SK-N-SH (cell line): ENCODE measurements around the gene RIOK3. TPM values are rescaled to one million over a fixed set of nuclear protein-coding genes. Genes with fewer than 3 reads are reported as not detected.

Experiments
- CTCF ChIA-PET: fragments of 300-600, 350-600 bp; formaldehyde crosslinking; extraction: SDS; loops from one replicate; lab custom pipeline; 2021; lab: Yijun Ruan, JAX
- POLR2A ChIA-PET: fragments of 350-600 bp; sonication (Branson Sonifier 250); formaldehyde crosslinking; extraction: SDS; loops from one replicate; lab custom pipeline; 2020; ENCODE audit warnings: antibody characterized with exemption, inconsistent platforms; lab: Yijun Ruan, JAX
- DNase-seq: peaks from one replicate; pipeline ENCODE4 v3.0.0; 2012
- H2AFZ ChIP-seq: fragments of 200-600 bp; sonication (generic); 2 replicates; pipeline ENCODE4 v1.8.1; 2016; ENCODE audit warnings: antibody characterized with exemption, mild to moderate bottlenecking, low read depth
- H3F3A ChIP-seq: fragments of 200-600 bp; sonication (generic); replicated peaks from 2 replicates; pipeline ENCODE3; 2016; ENCODE audit warnings: antibody characterized with exemption, mild to moderate bottlenecking; ENCODE audit not compliant: insufficient read depth
- H3K27ac ChIP-seq, 2 experiments: fragments of 200-500 bp in 1 of 2; fragments of 200-600 bp in 1 of 2; sonication (Bioruptor generic) in 1 of 2; sonication (generic), shearing (Covaris generic) in 1 of 2; 2 replicates each; pipeline versions ENCODE4 v1.5.1 to v1.6.1; 2014 to 2016; ENCODE audit warnings: low read depth in 2 of 2, inconsistent platforms in 1 of 2, low read length in 1 of 2, mild to moderate bottlenecking in 1 of 2, mixed read lengths in 1 of 2
- H3K27me3 ChIP-seq: fragments of 200-600 bp; sonication (generic), shearing (Covaris generic); 2 replicates; pipeline ENCODE4 v1.6.1; 2016; ENCODE audit warnings: mixed run types; ENCODE audit not compliant: insufficient read depth
- H3K36me3 ChIP-seq, 2 experiments: fragments of 200-500 bp in 1 of 2; fragments of 200-600 bp in 1 of 2; sonication (Bioruptor generic) in 1 of 2; sonication (generic) in 1 of 2; replicated peaks in 1 of 2; 2 replicates each; pipeline versions ENCODE3 to v1.5.1; 2014 to 2016; ENCODE audit warnings: low read length in 1 of 2, mild to moderate bottlenecking in 1 of 2; ENCODE audit not compliant: insufficient read depth in 2 of 2, control insufficient read depth in 1 of 2
- H3K4me1 ChIP-seq, 2 experiments: fragments of 200-500 bp in 1 of 2; fragments of 200-600 bp in 1 of 2; sonication (Bioruptor generic) in 1 of 2; sonication (generic), shearing (Covaris generic) in 1 of 2; 2 replicates each; pipeline versions ENCODE4 v1.5.1 to v1.6.1; 2014 to 2016; ENCODE audit warnings: low read depth in 1 of 2, low read length in 1 of 2, mixed run types in 1 of 2; ENCODE audit not compliant: insufficient read depth in 2 of 2, control insufficient read depth in 1 of 2
- H3K4me2 ChIP-seq: fragments of 200-600 bp; sonication (generic), shearing (Covaris generic); 2 replicates; pipeline ENCODE4 v1.6.1; 2017; ENCODE audit warnings: mixed run types
- H3K4me3 ChIP-seq, 2 experiments: fragments of 200-500 bp in 1 of 2; fragments of 200-600 bp in 1 of 2; sonication (Bioruptor generic) in 1 of 2; sonication (generic), shearing (Covaris generic) in 1 of 2; 2 replicates each; pipeline versions ENCODE4 v1.5.1 to v1.8.1; 2014 to 2016; ENCODE audit warnings: low read depth in 2 of 2, inconsistent platforms in 1 of 2, low read length in 1 of 2, mild to moderate bottlenecking in 1 of 2, mixed read lengths in 1 of 2, moderate library complexity in 1 of 2
- H3K79me2 ChIP-seq: fragments of 200-600 bp; sonication (generic); 2 replicates; pipeline ENCODE4 v1.8.1; 2017; ENCODE audit warnings: mild to moderate bottlenecking; ENCODE audit not compliant: insufficient read depth
- H3K9ac ChIP-seq: fragments of 200-600 bp; sonication (generic); 2 replicates; pipeline ENCODE4 v1.6.1; 2017; ENCODE audit warnings: mixed run types
- H3K9me2 ChIP-seq: fragments of 200-600 bp; sonication (generic); 2 replicates; pipeline ENCODE4 v1.6.1; 2017; ENCODE audit warnings: mixed run types
- H3K9me3 ChIP-seq: fragments of 200-600 bp; sonication (generic); 2 replicates; pipeline ENCODE4 v1.6.1; 2017; ENCODE audit warnings: mixed run types, mild to moderate bottlenecking, moderate library complexity
- H4K20me1 ChIP-seq: fragments of 200-600 bp; sonication (generic); 2 replicates; pipeline ENCODE4 v1.6.1; 2017; ENCODE audit warnings: mild to moderate bottlenecking, mixed run types; ENCODE audit not compliant: insufficient read depth
- CHD2 ChIP-seq: fragments of 150-350 bp; IDR thresholded peaks from 2 replicates; pipeline ENCODE4 v1.6.1; 2018; ENCODE audit warnings: low read length; ENCODE audit not compliant: partially characterized antibody
- ELF1 ChIP-seq: IDR thresholded peaks from 2 replicates; pipeline ENCODE4 v1.4.0; 2012
- FOSL2 ChIP-seq: IDR thresholded peaks from 2 replicates; pipeline ENCODE4 v1.4.0; 2012; ENCODE audit warnings: low read depth, mild to moderate bottlenecking, moderate library complexity, borderline replicate concordance
- FOXJ3 ChIP-seq: sonication (generic); formaldehyde crosslinking; IDR thresholded peaks from 2 replicates; pipeline ENCODE4 v1.5.1; 2020; ENCODE audit warnings: mild to moderate bottlenecking, missing genetic modification reagents
- FOXM1 ChIP-seq: IDR thresholded peaks from 2 replicates; pipeline ENCODE4 v1.4.0; 2012; ENCODE audit warnings: low read depth, mild to moderate bottlenecking
- GABPA ChIP-seq: IDR thresholded peaks from 2 replicates; pipeline ENCODE4 v1.4.0; 2012; ENCODE audit warnings: low read depth, mild to moderate bottlenecking
- JUND ChIP-seq: IDR thresholded peaks from 2 replicates; pipeline ENCODE4 v1.4.0; 2012
- MEF2A ChIP-seq: IDR thresholded peaks from 2 replicates; pipeline ENCODE4 v1.4.0; 2012; ENCODE audit warnings: low read depth, borderline replicate concordance
- NRF1 ChIP-seq: IDR thresholded peaks from 2 replicates; pipeline ENCODE4 v1.6.1; 2012; ENCODE audit warnings: low read depth, mild to moderate bottlenecking, low read length
- RAD21 ChIP-seq: IDR thresholded peaks from 2 replicates; pipeline ENCODE4 v1.6.1; 2012; ENCODE audit warnings: mild to moderate bottlenecking, low read length
- RCOR1 ChIP-seq: fragments of 150-350 bp; IDR thresholded peaks from 2 replicates; pipeline ENCODE4 v1.6.1; 2017; ENCODE audit warnings: antibody characterized with exemption, low read length
- RFX5 ChIP-seq: IDR thresholded peaks from 2 replicates; pipeline ENCODE4 v1.6.1; 2012; ENCODE audit warnings: mild to moderate bottlenecking, improper control_type of control experiment, low read length
- RXRA ChIP-seq: IDR thresholded peaks from 2 replicates; pipeline ENCODE4 v1.4.0; 2012; ENCODE audit warnings: low read depth, mild to moderate bottlenecking, borderline replicate concordance
- SIN3A ChIP-seq: IDR thresholded peaks from 2 replicates; pipeline ENCODE4 v1.6.1; 2012; ENCODE audit warnings: low read depth, mild to moderate bottlenecking, low read length, moderate library complexity, borderline replicate concordance
- TAF1 ChIP-seq: IDR thresholded peaks from 2 replicates; pipeline ENCODE4 v1.6.1; 2012; ENCODE audit warnings: low read depth, mild to moderate bottlenecking, low read length, moderate library complexity, borderline replicate concordance
- TCF12 ChIP-seq: IDR thresholded peaks from 2 replicates; pipeline ENCODE4 v1.4.0; 2012
- TEAD4 ChIP-seq: IDR thresholded peaks from 2 replicates; pipeline ENCODE4 v1.4.0; 2012; ENCODE audit warnings: mild to moderate bottlenecking, borderline replicate concordance; ENCODE audit not compliant: insufficient read depth
- YY1 ChIP-seq: IDR thresholded peaks from 2 replicates; pipeline ENCODE4 v1.4.0; 2012; ENCODE audit warnings: low read depth, mild to moderate bottlenecking
- WGBS: methylation state at CpG from one replicate; pipeline ENCODE4 v1.1.6; 2017; ENCODE audit warnings: low lambda C conversion rate; 5-methylcytosine and 5-hydroxymethylcytosine counted together
- polyA plus RNA-seq, 3 experiments: library from polyadenylated mRNA; depleted of rRNA; stranded (reverse); fragments of >200 nt; gene quantifications; 2 replicates each; pipeline ENCODE4 v1.2.3, GENCODE V29; 2012
- TF ChIP-seq, protein P1 (sequence below): IDR thresholded peaks from 2 replicates; pipeline ENCODE4 v1.4.0; 2012; ENCODE audit warnings: low read depth
- TF ChIP-seq, protein P2 (sequence below): fragments of 200-600 bp; sonication (generic); IDR thresholded peaks from 2 replicates; pipeline ENCODE4 v1.6.1; 2017; ENCODE audit warnings: antibody characterized with exemption, mild to moderate bottlenecking, moderate library complexity
- TF ChIP-seq, protein P3 (sequence below): IDR thresholded peaks from 2 replicates; pipeline ENCODE4 v1.4.0; 2012; ENCODE audit warnings: low read depth, borderline replicate concordance
- TF ChIP-seq, protein P4 (sequence below): fragments of 150-350 bp; IDR thresholded peaks from 2 replicates; pipeline ENCODE4 v1.6.1; 2016; ENCODE audit warnings: mild to moderate bottlenecking, low read depth, low read length
- TF ChIP-seq, protein P5 (sequence below): IDR thresholded peaks from 2 replicates; pipeline ENCODE4; 2012

The RIOK3 gene
- polyA plus RNA-seq, 1 of the 3 experiments (the other 2 are of a cell fraction): 12.3 TPM

DNA sequence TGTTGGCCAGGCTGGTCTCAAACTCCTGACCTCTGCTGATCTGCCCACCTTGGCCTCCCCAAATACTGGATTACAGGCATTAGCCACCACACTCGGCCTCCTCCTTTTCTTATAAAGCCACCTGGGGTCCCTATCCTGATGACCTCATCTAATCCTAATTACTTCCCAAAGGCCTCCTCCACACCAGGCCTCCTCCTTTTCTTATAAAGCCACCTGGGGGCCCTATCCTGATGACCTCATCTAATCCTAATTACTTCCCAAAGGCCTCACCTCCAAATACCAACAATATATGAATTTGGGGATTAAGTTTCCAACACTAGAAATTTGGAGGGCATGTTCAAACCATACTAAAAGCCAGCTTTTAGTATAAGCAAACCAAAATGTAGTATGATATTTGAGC is 40.6 kb downstream of the RIOK3 start:
- POLR2A ChIA-PET: no interaction called here

DNA sequence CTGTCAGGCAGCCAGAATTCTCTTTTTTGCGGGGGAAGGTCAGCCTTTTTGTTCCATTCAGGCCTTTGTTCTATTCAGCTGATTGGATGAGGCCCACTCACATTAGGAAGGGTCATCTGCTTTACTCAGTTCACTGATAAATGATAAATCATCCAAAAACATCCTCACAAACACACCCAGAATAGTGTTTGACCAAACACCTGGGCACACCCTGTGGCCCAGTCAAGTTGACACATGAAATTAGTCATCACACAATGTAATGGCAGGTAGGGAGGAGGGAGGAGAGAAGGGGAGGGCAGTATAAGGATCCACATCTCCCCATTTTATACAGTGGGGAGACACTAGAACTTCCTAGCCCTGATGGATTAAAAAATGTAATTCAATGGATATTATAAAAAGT is 41.9 kb downstream of the RIOK3 start:
- Histone ChIP-seq H4K20me1 (no peaks in the 10 kb centered on the region), H3K9me2 (no peaks in the 10 kb centered on the region), H3K4me3 (no peak overlapping the region), H3F3A (no peaks in the 10 kb centered on the region), H3K4me1 (peaks cover 0 to 4% of the 10 kb centered on the region in 2 experiments; a peak in 1 of 4 replicates), H3K27me3 (no peaks in the 10 kb centered on the region), H3K79me2 (no peaks in the 10 kb centered on the region)
- WGBS: 93% methylated on average over 1 of the region's 1 CpG
- POLR2A ChIA-PET: no interaction called here
- no peak for DNase-seq
- no peak for TF ChIP-seq FOXJ3
- no peak for TF ChIP-seq TCF12
- TF ChIP-seq GABPA: no peak
- TF ChIP-seq NRF1: no peak
- no peak for TF ChIP-seq ELF1
- TF ChIP-seq, protein P1, sequence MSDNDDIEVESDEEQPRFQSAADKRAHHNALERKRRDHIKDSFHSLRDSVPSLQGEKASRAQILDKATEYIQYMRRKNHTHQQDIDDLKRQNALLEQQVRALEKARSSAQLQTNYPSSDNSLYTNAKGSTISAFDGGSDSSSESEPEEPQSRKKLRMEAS: no peak
- TF ChIP-seq, protein P2, sequence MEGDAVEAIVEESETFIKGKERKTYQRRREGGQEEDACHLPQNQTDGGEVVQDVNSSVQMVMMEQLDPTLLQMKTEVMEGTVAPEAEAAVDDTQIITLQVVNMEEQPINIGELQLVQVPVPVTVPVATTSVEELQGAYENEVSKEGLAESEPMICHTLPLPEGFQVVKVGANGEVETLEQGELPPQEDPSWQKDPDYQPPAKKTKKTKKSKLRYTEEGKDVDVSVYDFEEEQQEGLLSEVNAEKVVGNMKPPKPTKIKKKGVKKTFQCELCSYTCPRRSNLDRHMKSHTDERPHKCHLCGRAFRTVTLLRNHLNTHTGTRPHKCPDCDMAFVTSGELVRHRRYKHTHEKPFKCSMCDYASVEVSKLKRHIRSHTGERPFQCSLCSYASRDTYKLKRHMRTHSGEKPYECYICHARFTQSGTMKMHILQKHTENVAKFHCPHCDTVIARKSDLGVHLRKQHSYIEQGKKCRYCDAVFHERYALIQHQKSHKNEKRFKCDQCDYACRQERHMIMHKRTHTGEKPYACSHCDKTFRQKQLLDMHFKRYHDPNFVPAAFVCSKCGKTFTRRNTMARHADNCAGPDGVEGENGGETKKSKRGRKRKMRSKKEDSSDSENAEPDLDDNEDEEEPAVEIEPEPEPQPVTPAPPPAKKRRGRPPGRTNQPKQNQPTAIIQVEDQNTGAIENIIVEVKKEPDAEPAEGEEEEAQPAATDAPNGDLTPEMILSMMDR: no peak
- TF ChIP-seq, protein P3, sequence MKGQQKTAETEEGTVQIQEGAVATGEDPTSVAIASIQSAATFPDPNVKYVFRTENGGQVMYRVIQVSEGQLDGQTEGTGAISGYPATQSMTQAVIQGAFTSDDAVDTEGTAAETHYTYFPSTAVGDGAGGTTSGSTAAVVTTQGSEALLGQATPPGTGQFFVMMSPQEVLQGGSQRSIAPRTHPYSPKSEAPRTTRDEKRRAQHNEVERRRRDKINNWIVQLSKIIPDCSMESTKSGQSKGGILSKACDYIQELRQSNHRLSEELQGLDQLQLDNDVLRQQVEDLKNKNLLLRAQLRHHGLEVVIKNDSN: no peak
- TF ChIP-seq JUND: no peak
- no peak for TF ChIP-seq TAF1
- no peak for TF ChIP-seq CHD2
- TF ChIP-seq, all 33 proteins: peak for 0
- H2AFZ ChIP-seq: no peak overlapping the region
- no peaks in the 10 kb centered on the region for H3K36me3 ChIP-seq
- H3K9me3 ChIP-seq: peaks cover 14% of the 10 kb centered on the region
- H3K4me2 ChIP-seq: no peak overlapping the region
- no peak overlapping the region for H3K9ac ChIP-seq
- CTCF ChIA-PET: interaction anchor here (1.0 kb wide), 1 partner anchor 223 kb away, joined by 3 read pairs; no protein-coding TSS in a partner anchor
- no peak overlapping the region for H3K27ac ChIP-seq

More for the DNA sequence above, 40.6 kb downstream of the RIOK3 start:
- no peak for TF ChIP-seq FOSL2
- TF ChIP-seq NRF1: no peak
- TF ChIP-seq RAD21: no peak
- TF ChIP-seq, protein P4, sequence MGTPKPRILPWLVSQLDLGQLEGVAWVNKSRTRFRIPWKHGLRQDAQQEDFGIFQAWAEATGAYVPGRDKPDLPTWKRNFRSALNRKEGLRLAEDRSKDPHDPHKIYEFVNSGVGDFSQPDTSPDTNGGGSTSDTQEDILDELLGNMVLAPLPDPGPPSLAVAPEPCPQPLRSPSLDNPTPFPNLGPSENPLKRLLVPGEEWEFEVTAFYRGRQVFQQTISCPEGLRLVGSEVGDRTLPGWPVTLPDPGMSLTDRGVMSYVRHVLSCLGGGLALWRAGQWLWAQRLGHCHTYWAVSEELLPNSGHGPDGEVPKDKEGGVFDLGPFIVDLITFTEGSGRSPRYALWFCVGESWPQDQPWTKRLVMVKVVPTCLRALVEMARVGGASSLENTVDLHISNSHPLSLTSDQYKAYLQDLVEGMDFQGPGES: no peak
- TF ChIP-seq RXRA: no peak
- TF ChIP-seq, protein P2: no peak
- no peak for TF ChIP-seq TAF1
- TF ChIP-seq YY1: no peak
- TF ChIP-seq TEAD4: no peak
- no peak for TF ChIP-seq FOXM1
- no peak for TF ChIP-seq RCOR1
- no peak for TF ChIP-seq SIN3A
- TF ChIP-seq MEF2A: no peak
- TF ChIP-seq, protein P5, sequence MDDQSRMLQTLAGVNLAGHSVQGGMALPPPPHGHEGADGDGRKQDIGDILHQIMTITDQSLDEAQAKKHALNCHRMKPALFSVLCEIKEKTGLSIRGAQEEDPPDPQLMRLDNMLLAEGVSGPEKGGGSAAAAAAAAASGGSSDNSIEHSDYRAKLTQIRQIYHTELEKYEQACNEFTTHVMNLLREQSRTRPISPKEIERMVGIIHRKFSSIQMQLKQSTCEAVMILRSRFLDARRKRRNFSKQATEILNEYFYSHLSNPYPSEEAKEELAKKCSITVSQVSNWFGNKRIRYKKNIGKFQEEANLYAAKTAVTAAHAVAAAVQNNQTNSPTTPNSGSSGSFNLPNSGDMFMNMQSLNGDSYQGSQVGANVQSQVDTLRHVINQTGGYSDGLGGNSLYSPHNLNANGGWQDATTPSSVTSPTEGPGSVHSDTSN: no peak
- no peak for TF ChIP-seq RFX5
- TF ChIP-seq FOXJ3: no peak
- Histone ChIP-seq H4K20me1 (no peaks in the 10 kb centered on the region), H3K27ac (no peak overlapping the region), H3K79me2 (no peaks in the 10 kb centered on the region), H3K4me1 (no peaks in the 10 kb centered on the region), H3K9ac (no peak overlapping the region), H3K27me3 (no peaks in the 10 kb centered on the region), H3K36me3 (no peaks in the 10 kb centered on the region), H2AFZ (no peak overlapping the region), H3K9me3 (peaks cover 14% of the 10 kb centered on the region), H3K4me3 (no peak overlapping the region), H3F3A (no peaks in the 10 kb centered on the region), H3K9me2 (no peaks in the 10 kb centered on the region), H3K4me2 (no peak overlapping the region)
- DNase-seq: no peak
- 53% methylated on average over 1 of the region's 1 CpG for WGBS
- CTCF ChIA-PET: no interaction called here
